NCI-H1417 treated with DMSO at 0.1 percent for 48 hours (cell line): Measurements from ENCODE around the gene IL22RA1.

Experiments used
- DNase-seq: peaks from one replicate; lab custom pipeline; 2025; lab: John Stamatoyannopoulos, UW

IL22RA1 gene

DNA sequence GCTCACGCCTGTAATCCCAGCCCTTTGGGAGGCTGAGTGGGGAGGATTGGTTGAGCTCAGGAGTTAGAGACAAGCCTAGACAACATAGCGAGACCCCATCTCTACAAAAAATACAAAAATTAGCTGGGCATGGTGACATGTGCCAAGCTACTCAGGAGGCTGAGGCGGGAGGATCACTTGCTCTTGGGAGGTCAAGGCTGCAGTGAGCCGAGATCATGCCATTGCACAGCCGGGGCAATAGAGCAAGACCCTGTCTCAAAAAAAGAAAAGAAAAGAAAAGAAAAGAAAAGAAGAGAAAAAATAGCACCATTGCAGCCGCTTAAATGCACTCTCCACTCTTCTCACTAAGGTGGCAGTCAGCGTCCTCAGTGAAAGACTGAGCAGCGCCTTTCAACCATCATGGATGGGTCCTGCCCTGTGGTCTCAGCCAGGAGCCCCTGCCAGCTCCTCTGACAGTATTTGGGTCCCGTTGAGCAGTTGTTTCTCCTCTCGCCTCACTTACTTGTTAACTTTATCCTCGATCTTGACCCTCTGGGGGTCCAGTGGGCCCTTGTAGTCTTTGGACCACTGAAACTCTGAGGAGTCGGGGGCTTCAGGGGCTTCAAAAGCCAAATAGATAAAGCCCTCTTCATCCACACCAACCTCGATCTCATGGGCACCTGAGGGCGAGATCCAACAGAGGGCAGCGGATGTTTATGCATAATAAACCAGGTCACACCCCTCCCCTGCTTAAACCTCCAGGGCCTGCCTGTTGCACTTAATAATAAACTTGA lies 67.9 kb downstream of the IL22RA1 start:
- DNase-seq: no peak

- DNase-seq: no peak
These were observed 68.7 kb downstream of the IL22RA1 start for GRCh38 chr1:24074196-24074595.

GRCh38 chr1:24071941-24072340 lies 71.0 kb downstream of the IL22RA1 start:
- no peak for DNase-seq

- peak; percentile 15 for DNase-seq
These were observed 72.0 kb downstream of the IL22RA1 start for GRCh38 chr1:24070821-24071393.

- no peak for DNase-seq
These were observed 73.1 kb downstream of the IL22RA1 start for GRCh38 chr1:24069817-24070216.
